Gastrocnemius medialis (tissue), 4 donors: ENCODE results near the gene SLC22A31.

Experiments
- CTCF ChIP-seq, 5 experiments: fragments of 450-650 bp in 3 of 5; fragments of 200-600 bp in 2 of 5; sonication (generic) in 2 of 5; IDR thresholded peaks in 4 of 5; conservative IDR thresholded peaks in 1 of 5; 1 replicate in 4 of 5; 2 replicates in 1 of 5; pipeline ENCODE4 v1.5.1; 2016 to 2019; ENCODE audit warnings: antibody characterized with exemption in 5 of 5, mild to moderate bottlenecking in 3 of 5, moderate library complexity in 3 of 5
- POLR2A ChIP-seq, 2 donors: fragments of 450-650 bp; IDR thresholded peaks; one replicate each; pipeline ENCODE4 v1.6.1; 2017; ENCODE audit warnings: antibody characterized with exemption in 2 of 2, mild to moderate bottlenecking in 2 of 2, moderate library complexity in 2 of 2

GRCh38 chr16:89198417-89199240 lies 1.7 kb downstream of the SLC22A31 start:
- TF ChIP-seq CTCF (IDR thresholded peaks at IDR 0.05 in 4 of 5, conservative IDR thresholded peaks at IDR 0.05 in 1 of 5) (no peak), POLR2A (IDR thresholded peaks at IDR 0.05) (no peak)
